Mesendoderm (in vitro differentiated cells): ENCODE results near the gene MAN1A1.

ENCODE experiments used
- DNase-seq: peaks from one replicate; pipeline ENCODE4 v3.0.0; 2013
- H2AK5ac ChIP-seq: 2 replicates; pipeline ENCODE4 v1.6.1; 2013; ENCODE audit warnings: low read length, inconsistent platforms
- H2BK120ac ChIP-seq: 2 replicates; pipeline ENCODE4 v1.6.1; 2013; ENCODE audit warnings: low read depth, mild to moderate bottlenecking, low read length, moderate library complexity, mixed read lengths
- H2BK15ac ChIP-seq: replicated peaks from 2 replicates; pipeline ENCODE4 v1.6.1; 2013; ENCODE audit warnings: low read depth, mild to moderate bottlenecking, moderate library complexity
- H2BK5ac ChIP-seq: 2 replicates; pipeline ENCODE4 v1.6.1; 2013; ENCODE audit warnings: low read length, inconsistent platforms
- H3K18ac ChIP-seq: 2 replicates; pipeline ENCODE4 v1.6.1; 2013; ENCODE audit warnings: mild to moderate bottlenecking, low read length, mixed read lengths
- H3K23ac ChIP-seq: one replicate; pipeline ENCODE4 v1.6.1; 2013; ENCODE audit warnings: low read length
- H3K27ac ChIP-seq: 2 replicates; pipeline ENCODE4 v1.5.1; 2013; ENCODE audit warnings: low read depth, mild to moderate bottlenecking, inconsistent platforms, low read length, moderate library complexity
- H3K27me3 ChIP-seq: 2 replicates; pipeline ENCODE4 v1.6.1; 2013; ENCODE audit warnings: low read length, control low read depth, mild to moderate bottlenecking, inconsistent platforms; ENCODE audit not compliant: insufficient read depth, poor library complexity
- H3K36me3 ChIP-seq: 2 replicates; pipeline ENCODE4 v1.6.1; 2013; ENCODE audit warnings: low read length, inconsistent platforms; ENCODE audit not compliant: control insufficient read depth, insufficient read depth
- H3K4ac ChIP-seq: one replicate; pipeline ENCODE4 v1.6.1; 2013; ENCODE audit warnings: low read depth, mild to moderate bottlenecking, low read length, moderate library complexity
- H3K4me1 ChIP-seq: 2 replicates; pipeline ENCODE4 v1.6.1; 2013; ENCODE audit warnings: low read depth, low read length, inconsistent platforms; ENCODE audit not compliant: control insufficient read depth
- H3K4me2 ChIP-seq: 2 replicates; pipeline ENCODE4 v1.6.1; 2013; ENCODE audit warnings: low read length
- H3K4me3 ChIP-seq: 2 replicates; pipeline ENCODE4 v1.5.1; 2013; ENCODE audit warnings: mild to moderate bottlenecking, low read length
- H3K56ac ChIP-seq: one replicate; pipeline ENCODE4 v1.6.1; 2013; ENCODE audit warnings: low read length
- H3K79me1 ChIP-seq: 2 replicates; pipeline ENCODE4 v1.6.1; 2013; ENCODE audit warnings: low read length, inconsistent platforms
- H3K79me2 ChIP-seq: 2 replicates; pipeline ENCODE4 v1.6.1; 2013; ENCODE audit warnings: mild to moderate bottlenecking, low read length; ENCODE audit not compliant: control insufficient read depth, insufficient read depth
- H3K9ac ChIP-seq: 2 replicates; pipeline ENCODE4 v1.6.1; 2013; ENCODE audit warnings: low read length, inconsistent platforms
- H4K5ac ChIP-seq: one replicate; pipeline ENCODE4 v1.6.1; 2013; ENCODE audit warnings: low read length
- H4K8ac ChIP-seq: one replicate; pipeline ENCODE4 v1.6.1; 2013; ENCODE audit warnings: low read depth, mild to moderate bottlenecking, control low read depth, low read length, moderate library complexity
- WGBS: extraction: QIAGEN DNeasy Blood & Tissue Kit; methylation state at CpG from one replicate; pipeline ENCODE4 v1.1.7; 2013; ENCODE audit warnings: low lambda C conversion rate, missing lambda C conversion rate; ENCODE audit not compliant: insufficient coverage; ENCODE audit errors: extremely low coverage; 5-methylcytosine and 5-hydroxymethylcytosine counted together

The MAN1A1 gene

GRCh38 chr6:119201480-119201879 is 148.1 kb downstream of the MAN1A1 start:
- Histone ChIP-seq H4K8ac (no peak overlapping the region), H3K56ac (no peak overlapping the region), H3K79me1 (no peaks in the 10 kb centered on the region), H4K5ac (no peak overlapping the region), H3K4me2 (no peak overlapping the region), H3K4ac (no peak overlapping the region), H2AK5ac (no peak overlapping the region), H3K9ac (no peak overlapping the region), H3K18ac (no peak overlapping the region), H3K23ac (no peak overlapping the region), H3K79me2 (no peaks in the 10 kb centered on the region), H3K27me3 (no peaks in the 10 kb centered on the region), H3K4me1 (no peaks in the 10 kb centered on the region), H3K4me3 (no peak overlapping the region), H2BK120ac (no peak overlapping the region), H2BK15ac (no peak overlapping the region), H3K36me3 (no peaks in the 10 kb centered on the region), H3K27ac (no peak overlapping the region), H2BK5ac (no peak overlapping the region)
- DNase-seq: no peak
- no CpG with 5 or more reads among the region's 1 CpG for WGBS

DNA sequence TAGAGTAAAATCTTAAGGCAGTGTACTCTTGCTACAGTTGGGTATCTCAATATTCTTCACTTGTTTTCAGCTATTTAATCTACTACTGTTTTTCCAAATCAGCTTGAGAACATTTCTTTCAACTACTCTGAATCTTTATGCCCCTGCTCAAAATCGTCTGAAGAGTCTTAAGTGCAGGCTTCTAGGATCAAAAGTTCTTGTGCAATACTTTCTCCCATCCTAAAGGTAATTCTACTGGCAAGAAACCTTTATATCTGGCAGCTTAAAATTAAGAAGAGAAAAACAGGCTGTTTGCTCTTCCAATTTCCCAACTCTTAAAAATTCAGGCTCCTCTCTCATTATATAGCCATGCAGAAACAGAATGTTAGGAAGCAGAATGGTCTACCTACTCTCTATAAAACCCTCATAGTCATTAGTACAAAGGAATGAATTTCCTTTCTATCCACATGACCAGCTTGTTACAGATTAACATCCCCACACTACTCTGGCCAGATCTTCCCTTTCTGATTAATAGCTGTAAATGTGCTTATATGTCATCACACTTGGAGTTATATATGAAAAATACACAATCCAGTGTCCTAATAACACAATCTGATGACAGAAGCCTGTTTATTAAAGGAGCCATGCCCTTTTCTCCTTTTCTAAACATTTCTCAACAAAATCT is 148.9 kb downstream of the MAN1A1 start:
- H3K27ac ChIP-seq: no peak overlapping the region
- H2BK120ac ChIP-seq: no peak overlapping the region
- H3K4ac ChIP-seq: no peak overlapping the region
- no peak overlapping the region for H2AK5ac ChIP-seq
- H3K79me1 ChIP-seq: no peaks in the 10 kb centered on the region
- no peaks in the 10 kb centered on the region for H3K79me2 ChIP-seq
- no peak overlapping the region for H2BK15ac ChIP-seq
- H4K5ac ChIP-seq: no peak overlapping the region
- no peak overlapping the region for H3K4me3 ChIP-seq
- no peak overlapping the region for H3K23ac ChIP-seq
- no peak overlapping the region for H3K18ac ChIP-seq
- H3K56ac ChIP-seq: no peak overlapping the region
- no peak for DNase-seq
- no peak overlapping the region for H3K4me2 ChIP-seq
- H3K9ac ChIP-seq: no peak overlapping the region
- no peak overlapping the region for H2BK5ac ChIP-seq
- H3K27me3 ChIP-seq: no peaks in the 10 kb centered on the region
- H3K36me3 ChIP-seq: peaks cover 1% of the 10 kb centered on the region
- WGBS: no CpG with 5 or more reads among the region's 1 CpG
- H3K4me1 ChIP-seq: no peaks in the 10 kb centered on the region
- no peak overlapping the region for H4K8ac ChIP-seq

DNA sequence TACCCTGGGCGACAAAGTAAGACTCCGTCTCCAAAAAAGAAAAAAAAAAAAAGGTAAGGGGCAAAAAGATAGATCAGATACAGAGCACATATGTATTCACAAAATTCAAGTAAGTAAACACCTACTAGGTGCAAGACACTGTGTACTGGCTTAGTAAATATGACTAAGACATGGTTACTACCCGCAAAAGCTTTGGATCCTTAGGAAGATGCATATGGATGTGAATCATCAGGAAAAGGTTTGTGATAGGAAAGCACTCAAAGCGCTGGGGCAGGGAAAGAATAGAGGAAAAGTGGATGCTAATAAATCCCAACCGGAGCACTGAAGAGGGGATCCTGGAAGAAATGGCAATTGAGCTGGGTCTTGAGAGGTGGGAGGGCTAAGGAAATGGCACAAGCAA is 152.3 kb downstream of the MAN1A1 start:
- H3K36me3 ChIP-seq: peaks cover 1% of the 10 kb centered on the region
- no peak overlapping the region for H2AK5ac ChIP-seq
- H3K4me2 ChIP-seq: no peak overlapping the region
- no peak overlapping the region for H3K27ac ChIP-seq
- H4K5ac ChIP-seq: no peak overlapping the region
- H3K23ac ChIP-seq: no peak overlapping the region
- H3K18ac ChIP-seq: peak overlapping the region; percentile 11
- H3K9ac ChIP-seq: no peak overlapping the region
- no peak for DNase-seq
- H4K8ac ChIP-seq: no peak overlapping the region
- no peak overlapping the region for H3K4me3 ChIP-seq
- no peak overlapping the region for H2BK5ac ChIP-seq
- H3K79me2 ChIP-seq: no peaks in the 10 kb centered on the region
- no peak overlapping the region for H2BK120ac ChIP-seq
- WGBS: no CpG with 5 or more reads among the region's 5 CpGs
- H2BK15ac ChIP-seq: no peak overlapping the region
- no peaks in the 10 kb centered on the region for H3K79me1 ChIP-seq
- H3K4me1 ChIP-seq: no peaks in the 10 kb centered on the region
- no peak overlapping the region for H3K56ac ChIP-seq
- no peaks in the 10 kb centered on the region for H3K27me3 ChIP-seq
- no peak overlapping the region for H3K4ac ChIP-seq

- H2BK120ac ChIP-seq: no peak overlapping the region
- no peak overlapping the region for H2AK5ac ChIP-seq
- H3K56ac ChIP-seq: no peak overlapping the region
- H3K23ac ChIP-seq: no peak overlapping the region
- no peak overlapping the region for H4K8ac ChIP-seq
- H3K27ac ChIP-seq: no peak overlapping the region
- H3K79me1 ChIP-seq: no peaks in the 10 kb centered on the region
- DNase-seq: no peak
- H3K4me2 ChIP-seq: no peak overlapping the region
- no peak overlapping the region for H2BK15ac ChIP-seq
- no CpG with 5 or more reads among the region's 4 CpGs for WGBS
- H3K4me3 ChIP-seq: no peak overlapping the region
- H3K4me1 ChIP-seq: no peaks in the 10 kb centered on the region
- H2BK5ac ChIP-seq: no peak overlapping the region
- H3K4ac ChIP-seq: no peak overlapping the region
- no peaks in the 10 kb centered on the region for H3K27me3 ChIP-seq
- no peaks in the 10 kb centered on the region for H3K79me2 ChIP-seq
- H3K9ac ChIP-seq: no peak overlapping the region
- no peak overlapping the region for H4K5ac ChIP-seq
- H3K36me3 ChIP-seq: peaks cover 1% of the 10 kb centered on the region
- H3K18ac ChIP-seq: no peak overlapping the region
These were observed 152.8 kb downstream of the MAN1A1 start for GRCh38 chr6:119196715-119197114.

DNA sequence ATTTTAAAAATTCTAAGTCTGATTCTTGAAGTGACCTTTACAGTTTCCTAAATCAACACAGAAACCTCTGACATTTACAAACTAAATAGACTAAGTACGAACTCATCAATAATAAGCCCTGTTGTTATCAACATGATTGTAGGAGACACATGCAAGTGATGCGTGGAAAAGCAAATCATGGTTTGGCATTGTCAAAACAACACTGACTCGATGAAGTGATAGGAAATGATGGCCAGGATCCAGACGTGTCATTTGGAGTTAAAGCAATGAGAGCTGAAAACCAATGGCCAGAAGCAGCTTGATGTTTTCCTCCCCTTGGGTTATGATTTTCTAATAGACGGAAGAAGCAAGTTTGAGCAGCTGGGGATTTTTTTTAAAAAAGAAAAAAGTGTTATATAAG is 153.7 kb downstream of the MAN1A1 start:
- no peak overlapping the region for H3K27ac ChIP-seq
- no peak overlapping the region for H3K18ac ChIP-seq
- H3K4me3 ChIP-seq: no peak overlapping the region
- no peak overlapping the region for H3K56ac ChIP-seq
- H3K4ac ChIP-seq: no peak overlapping the region
- WGBS: no CpG with 5 or more reads among the region's 5 CpGs
- H3K4me1 ChIP-seq: no peaks in the 10 kb centered on the region
- no peaks in the 10 kb centered on the region for H3K79me1 ChIP-seq
- H3K9ac ChIP-seq: no peak overlapping the region
- no peak overlapping the region for H3K23ac ChIP-seq
- DNase-seq: no peak
- H2AK5ac ChIP-seq: no peak overlapping the region
- no peak overlapping the region for H3K4me2 ChIP-seq
- no peak overlapping the region for H4K5ac ChIP-seq
- no peak overlapping the region for H2BK120ac ChIP-seq
- no peaks in the 10 kb centered on the region for H3K79me2 ChIP-seq
- no peaks in the 10 kb centered on the region for H3K27me3 ChIP-seq
- no peak overlapping the region for H2BK5ac ChIP-seq
- peaks cover 1% of the 10 kb centered on the region for H3K36me3 ChIP-seq
- no peak overlapping the region for H4K8ac ChIP-seq
- H2BK15ac ChIP-seq: no peak overlapping the region

GRCh38 chr6:119195204-119195603 is 154.4 kb downstream of the MAN1A1 start:
- no CpG with 5 or more reads among the region's 2 CpGs for WGBS
- no peak for DNase-seq
- Histone ChIP-seq H3K18ac (no peak overlapping the region), H4K5ac (no peak overlapping the region), H3K27ac (no peak overlapping the region), H3K23ac (no peak overlapping the region), H3K79me1 (no peaks in the 10 kb centered on the region), H3K9ac (no peak overlapping the region), H3K36me3 (peaks cover 1% of the 10 kb centered on the region), H3K4me3 (no peak overlapping the region), H3K4me2 (no peak overlapping the region), H3K56ac (no peak overlapping the region), H2BK15ac (no peak overlapping the region), H2BK120ac (no peak overlapping the region), H3K4ac (no peak overlapping the region), H3K79me2 (no peaks in the 10 kb centered on the region), H2AK5ac (no peak overlapping the region), H3K4me1 (no peaks in the 10 kb centered on the region), H4K8ac (no peak overlapping the region), H2BK5ac (no peak overlapping the region), H3K27me3 (no peaks in the 10 kb centered on the region)
